HEK293 (cell line): ENCODE results near the gene CDH26.

Experiments used
- ATF2 ChIP-seq: fragments of 450-650 bp; formaldehyde crosslinking; IDR thresholded peaks from 2 replicates; pipeline ENCODE4 v1.5.1; 2016; ENCODE audit warnings: missing biosample characterization, missing genetic modification characterization, low read depth
- BCL11B ChIP-seq: fragments of 450-650 bp; formaldehyde crosslinking; IDR thresholded peaks from 2 replicates; pipeline ENCODE4 v1.5.1; 2016; ENCODE audit warnings: low read depth, missing biosample characterization, missing genetic modification characterization
- CTCF ChIP-seq: fragments of 450-650 bp; formaldehyde crosslinking; IDR thresholded peaks from 2 replicates; pipeline ENCODE4 v1.5.1; 2016; ENCODE audit warnings: missing biosample characterization, missing genetic modification characterization
- HOXA7 ChIP-seq: sonication (generic); formaldehyde crosslinking; IDR thresholded peaks from 2 replicates; pipeline ENCODE4 v1.8.1; 2022; ENCODE audit warnings: missing genetic modification reagents, borderline replicate concordance
- KLF9 ChIP-seq: fragments of 450-650 bp; formaldehyde crosslinking; IDR thresholded peaks from 2 replicates; pipeline ENCODE4 v1.5.1; 2016; ENCODE audit warnings: missing biosample characterization, missing genetic modification characterization, low read depth
- MZF1 ChIP-seq: fragments of 450-650 bp; formaldehyde crosslinking; IDR thresholded peaks from 2 replicates; pipeline ENCODE4 v1.5.1; 2017; ENCODE audit warnings: missing biosample characterization, missing genetic modification characterization, borderline replicate concordance
- SP2 ChIP-seq: fragments of 450-650 bp; formaldehyde crosslinking; IDR thresholded peaks from 2 replicates; pipeline ENCODE4 v1.5.1; 2016; ENCODE audit warnings: missing biosample characterization, missing genetic modification characterization
- ZBTB11 ChIP-seq: fragments of 450-650 bp; formaldehyde crosslinking; conservative IDR thresholded peaks from 2 replicates; pipeline ENCODE4 v1.5.1; 2016; ENCODE audit warnings: low read depth, missing biosample characterization, missing genetic modification characterization
- ZBTB20 ChIP-seq: fragments of 450-650 bp; formaldehyde crosslinking; IDR thresholded peaks from 2 replicates; pipeline ENCODE4 v1.5.1; 2016; ENCODE audit warnings: missing biosample characterization, missing genetic modification characterization
- ZBTB49 ChIP-seq: fragments of 450-650 bp; formaldehyde crosslinking; IDR thresholded peaks from 2 replicates; pipeline ENCODE4 v1.5.1; 2016; ENCODE audit warnings: missing biosample characterization, missing genetic modification characterization, low read depth
- ZNF274 ChIP-seq, 2 experiments: fragments of 200-500 bp in 1 of 2; fragments of 450-650 bp in 1 of 2; sonication (Bioruptor generic) in 1 of 2; formaldehyde crosslinking in 1 of 2; IDR thresholded peaks; 2 replicates each; pipeline versions ENCODE4 v1.5.1 to v1.6.1; 2014 to 2016; ENCODE audit warnings: borderline replicate concordance in 1 of 2, inconsistent platforms in 1 of 2, low read length in 1 of 2, missing biosample characterization in 1 of 2, missing genetic modification characterization in 1 of 2
- ZNF391 ChIP-seq: fragments of 450-650 bp; formaldehyde crosslinking; IDR thresholded peaks from 2 replicates; pipeline ENCODE4 v1.5.1; 2016; ENCODE audit warnings: low read depth, missing biosample characterization, missing genetic modification characterization, borderline replicate concordance
- ZNF707 ChIP-seq: fragments of 450-650 bp; formaldehyde crosslinking; IDR thresholded peaks from 2 replicates; pipeline ENCODE4 v1.5.1; 2016; ENCODE audit warnings: missing biosample characterization, missing genetic modification characterization
- ZNF791 ChIP-seq: fragments of 450-650 bp; formaldehyde crosslinking; IDR thresholded peaks from 2 replicates; pipeline ENCODE4 v1.5.1; 2016; ENCODE audit warnings: missing biosample characterization, missing genetic modification characterization

GRCh38 chr20:59944726-59945125 is 13.5 kb upstream of the CDH26 start:
- TF ChIP-seq CTCF (tag by site-specific recombination) (no peak), ZBTB20 (no peak), ZNF707 (tag by site-specific recombination) (no peak), ZNF391 (tag by site-specific recombination) (no peak), ATF2 (tag by site-specific recombination) (no peak), KLF9 (tag by site-specific recombination) (no peak), MZF1 (no peak), BCL11B (no peak), ZBTB49 (tag by site-specific recombination) (no peak), ZNF791 (tag by site-specific recombination) (no peak), HOXA7 (no peak), SP2 (tag by site-specific recombination) (no peak), ZBTB11 (tag by site-specific recombination) (no peak), ZNF274 (IDR thresholded peaks at IDR 0.05; ENCODE audit: low read length) (no peak), ZNF274 (tag by site-specific recombination; IDR thresholded peaks at IDR 0.05; ENCODE audit: borderline replicate concordance) (no peak)
